Endothelial cell of umbilical vein (primary cell): ENCODE results near the gene RNASEH1. TPM values are rescaled to one million over a fixed set of nuclear protein-coding genes. Genes with fewer than 3 reads are reported as not detected.

Experiments used
- BruUV-seq: library from RNA; stranded (reverse); fragments of 400-500 nt; replicated peaks from 2 replicates; lab custom pipeline; 2021; lab: Mats Ljungman, UMichigan
- CTCF ChIA-PET: fragments of 300-600, 350-600 bp; sonication (Branson Sonifier 250); formaldehyde crosslinking; loops from one replicate; lab custom pipeline; 2021; ENCODE audit warnings: antibody characterized with exemption, inconsistent platforms; lab: Charles Lee
- POLR2A ChIA-PET: fragments of 300-600, 350-600 bp; sonication (Branson Sonifier 250); formaldehyde crosslinking; loops from one replicate; lab custom pipeline; 2021; ENCODE audit warnings: antibody characterized with exemption, inconsistent platforms; lab: Charles Lee
- DNase-seq: peaks from one replicate; pipeline ENCODE4 v3.0.0-alpha.2; 2011; ENCODE audit warnings: low read depth, low spot score
- FAIRE-seq: peaks from 2 replicates; lab custom pipeline; 2011; peaks lifted over from hg19 to GRCh38; lab: Jason Lieb, UNC
- H2AFZ ChIP-seq: 2 replicates; pipeline ENCODE4 v1.6.0; 2012; ENCODE audit warnings: low read depth, low read length, control low read depth, inconsistent platforms
- H3K27ac ChIP-seq: 2 replicates; pipeline ENCODE4 v1.5.1; 2011; ENCODE audit warnings: low read depth, mild to moderate bottlenecking, control low read depth, low read length, moderate library complexity; ENCODE audit not compliant: insufficient read depth
- H3K27me3 ChIP-seq, 2 experiments: 2 replicates each; pipeline versions ENCODE4 v1.6.0 to v1.6.1; 2011; ENCODE audit warnings: low read length in 2 of 2, mixed read lengths in 1 of 2; ENCODE audit not compliant: control insufficient read depth in 2 of 2, insufficient read depth in 2 of 2
- H3K36me3 ChIP-seq, 2 experiments: 2 replicates in 1 of 2; 3 replicates in 1 of 2; pipeline ENCODE4 v1.5.1; 2011; ENCODE audit warnings: low read length in 2 of 2, mild to moderate bottlenecking in 1 of 2, moderate library complexity in 1 of 2; ENCODE audit not compliant: control insufficient read depth in 2 of 2, insufficient read depth in 2 of 2; ENCODE audit errors: extremely low read depth in 1 of 2
- H3K4me1 ChIP-seq: 3 replicates; pipeline ENCODE4 v1.5.1; 2011; ENCODE audit warnings: mild to moderate bottlenecking, low read length; ENCODE audit not compliant: control insufficient read depth, insufficient read depth; ENCODE audit errors: extremely low read depth
- H3K4me2 ChIP-seq: 2 replicates; pipeline ENCODE4 v1.6.1; 2011; ENCODE audit warnings: low read length, control low read depth, mixed read lengths; ENCODE audit not compliant: insufficient read depth
- H3K4me3 ChIP-seq, 3 experiments: fragments of 200-600 bp in 1 of 3; sonication (generic), shearing (Covaris generic) in 1 of 3; replicated peaks in 1 of 3; 2 replicates each; pipeline ENCODE4 v1.5.1; 2011 to 2016; ENCODE audit warnings: control low read depth in 3 of 3, low read length in 3 of 3, mild to moderate bottlenecking in 2 of 3, inconsistent platforms in 1 of 3, low read depth in 1 of 3, moderate library complexity in 1 of 3; ENCODE audit not compliant: insufficient read depth in 1 of 3
- H3K79me2 ChIP-seq: 2 replicates; pipeline ENCODE4 v1.6.0; 2012; ENCODE audit warnings: low read length, inconsistent platforms; ENCODE audit not compliant: control insufficient read depth, insufficient read depth
- H3K9ac ChIP-seq: replicated peaks from 2 replicates; pipeline ENCODE3; 2011; ENCODE audit warnings: low read length, control low read depth; ENCODE audit not compliant: insufficient read depth; ENCODE audit errors: extremely low read depth
- H3K9me1 ChIP-seq: replicated peaks from 3 replicates; pipeline ENCODE4 v1.6.0; 2011; ENCODE audit warnings: mild to moderate bottlenecking, low read length; ENCODE audit not compliant: control insufficient read depth, insufficient read depth; ENCODE audit errors: extremely low read depth
- H3K9me3 ChIP-seq: replicated peaks from 2 replicates; pipeline ENCODE4 v1.5.1; 2012; ENCODE audit warnings: low read length, inconsistent platforms; ENCODE audit not compliant: control insufficient read depth, insufficient read depth
- H4K20me1 ChIP-seq: replicated peaks from 2 replicates; pipeline ENCODE3; 2011; ENCODE audit warnings: mild to moderate bottlenecking, low read length; ENCODE audit not compliant: control insufficient read depth, insufficient read depth; ENCODE audit errors: extremely low read depth
- CTCF ChIP-seq, 2 donors: IDR thresholded peaks; 1 replicate in 1 of 2; 2 replicates in 1 of 2; pipeline ENCODE4 v1.5.1; 2011; ENCODE audit warnings: low read length in 2 of 2, mild to moderate bottlenecking in 2 of 2, moderate library complexity in 2 of 2, control low read depth in 1 of 2, inconsistent platforms in 1 of 2, low read depth in 1 of 2; ENCODE audit not compliant: insufficient read depth in 1 of 2; ENCODE audit errors: extremely low read depth in 1 of 2
- EZH2 ChIP-seq: IDR thresholded peaks from 2 replicates; pipeline ENCODE4 v1.6.1; 2012; ENCODE audit warnings: borderline replicate concordance, low read depth, mild to moderate bottlenecking, moderate library complexity, low read length, inconsistent platforms; ENCODE audit not compliant: severe bottlenecking
- FOS ChIP-seq: IDR thresholded peaks from 2 replicates; pipeline ENCODE4 v1.6.1; 2011; ENCODE audit warnings: mild to moderate bottlenecking, low read length, moderate library complexity, borderline replicate concordance; ENCODE audit not compliant: insufficient read depth
- GATA2 ChIP-seq: IDR thresholded peaks from 2 replicates; pipeline ENCODE4 v1.7.0; 2011; ENCODE audit warnings: low read depth, mild to moderate bottlenecking, moderate library complexity, mixed read lengths, low read length; ENCODE audit not compliant: insufficient read length, insufficient read depth
- JUN ChIP-seq: IDR thresholded peaks from 2 replicates; pipeline ENCODE4 v1.6.1; 2011; ENCODE audit warnings: borderline replicate concordance, low read depth; ENCODE audit not compliant: insufficient read length, insufficient read depth
- MAX ChIP-seq: IDR thresholded peaks from 2 replicates; pipeline ENCODE4 v1.6.1; 2011; ENCODE audit not compliant: insufficient read depth, insufficient read length
- MYC ChIP-seq: IDR thresholded peaks from one replicate; pipeline ENCODE4 v1.6.1; 2011; ENCODE audit warnings: mild to moderate bottlenecking, low read depth, low read length
- POLR2A ChIP-seq: IDR thresholded peaks from 2 replicates; pipeline ENCODE4 v1.6.1; 2012; ENCODE audit warnings: low read depth, mild to moderate bottlenecking, control low read depth, low read length
- POLR2AphosphoS5 ChIP-seq: IDR thresholded peaks from 2 replicates; pipeline ENCODE4 v1.6.1; 2012; ENCODE audit warnings: low read depth, mild to moderate bottlenecking, control low read depth, low read length, moderate library complexity; ENCODE audit not compliant: insufficient read depth
- dilution Hi-C: fragments of 300-500 bp; cut with MboI; formaldehyde crosslinking; loops from one replicate; pipeline ENCODE4 v1.15.0; 2019; ENCODE audit warnings: low sequenced_read_pairs; ENCODE audit not compliant: extremely low pct_ligation_motif_present
- intact Hi-C: fragments of 100-400 bp; cut with micrococcal nuclease; formaldehyde crosslinking; loops from one replicate; pipeline ENCODE4 v1.10.0; 2022
- polyA plus RNA-seq, 4 experiments: library from polyadenylated mRNA; depleted of rRNA in 3 of 4; stranded (reverse) in 3 of 4; unstranded in 1 of 4; fragments of >200 nt; gene quantifications; 2 replicates each; pipeline versions ENCODE4 v1.2.1 to v1.2.3, GENCODE V29; 2011 to 2012; ENCODE audit warnings: missing spikeins in 1 of 4
- total RNA-seq: library from RNA; stranded (reverse); gene quantifications from 2 replicates; pipeline ENCODE4 v1.2.3, GENCODE V29; 2021

RNASEH1 gene
- total and polyA plus RNA-seq, 2 donors (not counting 3 experiments of a cell fraction or from before 2014, with no cell fraction given), result 12.8 to 30.8 TPM

GRCh38 chr2:3585261-3586109 is 27.4 kb upstream of the RNASEH1 start:
- Histone ChIP-seq H3K36me3 (peaks cover 13 to 14% of the 10 kb centered on the region in 2 experiments), H3K9me3 (no peaks in the 10 kb centered on the region), H3K27ac (no peak overlapping the region), H3K27me3 (no peaks in the 10 kb centered on the region), H3K9ac (no peak overlapping the region), H3K9me1 (no peaks in the 10 kb centered on the region), H3K4me1 (no peaks in the 10 kb centered on the region), H3K4me2 (no peak overlapping the region), H2AFZ (no peak overlapping the region), H4K20me1 (no peaks in the 10 kb centered on the region), H3K4me3 (no peak overlapping the region), H3K79me2 (peaks cover 7% of the 10 kb centered on the region)
- ChIA-PET CTCF (interaction anchor here (1.0 to 2.7 kb wide), 2 partner anchors 9 to 41 kb away, joined by 3 to 14 read pairs; partner anchors contain the start of gene COLEC11), POLR2A (no interaction called here)
- intact Hi-C loops, result no loop called here
- FAIRE-seq, result no peak
- no peak for TF ChIP-seq MAX
- no peak for TF ChIP-seq EZH2
- no peak for TF ChIP-seq GATA2
- TF ChIP-seq MYC, result no peak
- TF ChIP-seq JUN, result no peak
- TF ChIP-seq CTCF (IDR thresholded peaks at IDR 0.05; ENCODE audit: extremely low read depth in 1 of 2, insufficient read depth in 1 of 2, low read depth in 1 of 2, low read length in 2 of 2), result no peak
- no peak for TF ChIP-seq FOS
- no peak for TF ChIP-seq POLR2AphosphoS5
- TF ChIP-seq POLR2A, result no peak
- DNase-seq, result peak; percentile 34
- BruUV-seq, result no TSS peak
- dilution Hi-C loops, result no loop called here
